T-helper 1 cell treated with Interleukin-12 subunit alpha and Interleukin-12 subunit beta and Interleukin-4 antibody, amounts not matched to agents 30 μg/mL and 1 μg/mL, for 36 hours (primary cell): ENCODE measurements around the gene NCOA7.
"Not testable (repeated sequence)": the region's sequence is repeated elsewhere in the genome, so short reads cannot be mapped to it uniquely, and the experiment has no call there.

Experiments
- H3K27ac Mint-ChIP-seq: one replicate; pipeline ENCODE4 v1.8.0; 2021; ENCODE audit warnings: mild to moderate bottlenecking, mixed read lengths
- H3K27me3 Mint-ChIP-seq: one replicate; pipeline ENCODE4 v1.8.0; 2021; ENCODE audit warnings: low read depth, mixed read lengths
- H3K36me3 Mint-ChIP-seq: one replicate; pipeline ENCODE4 v1.8.0; 2021; ENCODE audit warnings: low read depth, mixed read lengths
- H3K4me1 Mint-ChIP-seq: one replicate; pipeline ENCODE4 v1.8.0; 2021; ENCODE audit warnings: low read depth, mixed read lengths
- H3K4me3 Mint-ChIP-seq: one replicate; pipeline ENCODE4 v1.8.0; 2021; ENCODE audit warnings: mild to moderate bottlenecking, moderate library complexity, mixed read lengths
- H3K9me3 Mint-ChIP-seq: one replicate; pipeline ENCODE4 v1.8.0; 2021; ENCODE audit warnings: mixed read lengths

Gene NCOA7

GRCh38 chr6:125957391-125957693 lies 166.6 kb downstream of the NCOA7 start:
- H3K4me1 Mint-ChIP-seq: peaks cover 3% of the 10 kb centered on the region
- H3K36me3 Mint-ChIP-seq: peaks cover 3% of the 10 kb centered on the region
- H3K9me3 Mint-ChIP-seq: no peaks in the 10 kb centered on the region
- H3K4me3 Mint-ChIP-seq: no peak overlapping the region
- H3K27me3 Mint-ChIP-seq: no peaks in the 10 kb centered on the region
- H3K27ac Mint-ChIP-seq: no peak overlapping the region

GRCh38 chr6:125957845-125958244 lies 167.1 kb downstream of the NCOA7 start:
- no peak overlapping the region for H3K27ac Mint-ChIP-seq
- H3K9me3 Mint-ChIP-seq: no peaks in the 10 kb centered on the region
- H3K4me1 Mint-ChIP-seq: peaks cover 4% of the 10 kb centered on the region
- no peaks in the 10 kb centered on the region for H3K27me3 Mint-ChIP-seq
- H3K36me3 Mint-ChIP-seq: peaks cover 3% of the 10 kb centered on the region
- no peak overlapping the region for H3K4me3 Mint-ChIP-seq

GRCh38 chr6:125959041-125959440 lies 168.3 kb downstream of the NCOA7 start:
- Mint-ChIP-seq H3K36me3 (peaks cover 3% of the 10 kb centered on the region), H3K27ac (no peak overlapping the region), H3K4me3 (no peak overlapping the region)

GRCh38 chr6:125961117-125961516 lies 170.4 kb downstream of the NCOA7 start:
- Mint-ChIP-seq H3K4me3 (no peak overlapping the region), H3K27me3 (no peaks in the 10 kb centered on the region), H3K9me3 (no peaks in the 10 kb centered on the region), H3K36me3 (peaks cover 3% of the 10 kb centered on the region), H3K4me1 (peaks cover 3% of the 10 kb centered on the region), H3K27ac (no peak overlapping the region)

More at GRCh38 chr6:125959041-125959440, 168.3 kb downstream of the NCOA7 start:
- H3K9me3 Mint-ChIP-seq: no peaks in the 10 kb centered on the region
- H3K4me1 Mint-ChIP-seq: peaks cover 4% of the 10 kb centered on the region
- no peaks in the 10 kb centered on the region for H3K27me3 Mint-ChIP-seq

- no peak overlapping the region for H3K27ac Mint-ChIP-seq
- H3K36me3 Mint-ChIP-seq: peaks cover 5% of the 10 kb centered on the region
- peaks cover 3% of the 10 kb centered on the region for H3K4me1 Mint-ChIP-seq
- H3K9me3 Mint-ChIP-seq: no peaks in the 10 kb centered on the region
- no peak overlapping the region for H3K4me3 Mint-ChIP-seq
- no peaks in the 10 kb centered on the region for H3K27me3 Mint-ChIP-seq
Observed at GRCh38 chr6:125962900-125963497, 172.2 kb downstream of the NCOA7 start.

- H3K9me3 Mint-ChIP-seq: no peaks in the 10 kb centered on the region
- no peak overlapping the region for H3K4me3 Mint-ChIP-seq
- peaks cover 5% of the 10 kb centered on the region for H3K36me3 Mint-ChIP-seq
- no peaks in the 10 kb centered on the region for H3K27me3 Mint-ChIP-seq
- peaks cover 3% of the 10 kb centered on the region for H3K4me1 Mint-ChIP-seq
- no peak overlapping the region for H3K27ac Mint-ChIP-seq
Observed at GRCh38 chr6:125963817-125964216, 173.1 kb downstream of the NCOA7 start.

- Mint-ChIP-seq H3K36me3 (peaks cover 8% of the 10 kb centered on the region), H3K27ac (no peak overlapping the region), H3K4me1 (peaks cover 3% of the 10 kb centered on the region), H3K4me3 (no peak overlapping the region), H3K9me3 (no peaks in the 10 kb centered on the region), H3K27me3 (no peaks in the 10 kb centered on the region)
Observed at GRCh38 chr6:125966569-125966968, 175.8 kb downstream of the NCOA7 start.

GRCh38 chr6:125968493-125968892 lies 177.7 kb downstream of the NCOA7 start:
- no peaks in the 10 kb centered on the region for H3K9me3 Mint-ChIP-seq
- H3K4me1 Mint-ChIP-seq: peaks cover 2% of the 10 kb centered on the region
- H3K27me3 Mint-ChIP-seq: no peaks in the 10 kb centered on the region
- H3K4me3 Mint-ChIP-seq: no peak overlapping the region
- no peak overlapping the region for H3K27ac Mint-ChIP-seq
- peaks cover 7% of the 10 kb centered on the region for H3K36me3 Mint-ChIP-seq

GRCh38 chr6:125970760-125971159 lies 180.0 kb downstream of the NCOA7 start:
- H3K9me3 Mint-ChIP-seq: no peaks in the 10 kb centered on the region
- peaks cover 11% of the 10 kb centered on the region for H3K36me3 Mint-ChIP-seq
- H3K4me1 Mint-ChIP-seq: peaks cover 3% of the 10 kb centered on the region
- no peak overlapping the region for H3K4me3 Mint-ChIP-seq
- no peaks in the 10 kb centered on the region for H3K27me3 Mint-ChIP-seq
- no peak overlapping the region for H3K27ac Mint-ChIP-seq

GRCh38 chr6:125972478-125972877 lies 181.7 kb downstream of the NCOA7 start:
- not testable (repeated sequence) for H3K9me3 Mint-ChIP-seq, H3K36me3 Mint-ChIP-seq, H3K4me1 Mint-ChIP-seq, H3K27me3 Mint-ChIP-seq, H3K4me3 Mint-ChIP-seq, H3K27ac Mint-ChIP-seq

GRCh38 chr6:125974214-125974866 lies 183.6 kb downstream of the NCOA7 start:
- H3K36me3 Mint-ChIP-seq: peaks cover 13% of the 10 kb centered on the region
- no peaks in the 10 kb centered on the region for H3K27me3 Mint-ChIP-seq
- no peaks in the 10 kb centered on the region for H3K9me3 Mint-ChIP-seq
- H3K27ac Mint-ChIP-seq: peak overlapping the region; percentile 1
- peaks cover 3% of the 10 kb centered on the region for H3K4me1 Mint-ChIP-seq
- H3K4me3 Mint-ChIP-seq: no peak overlapping the region

- H3K27me3 Mint-ChIP-seq: no peaks in the 10 kb centered on the region
- no peak overlapping the region for H3K27ac Mint-ChIP-seq
- no peak overlapping the region for H3K4me3 Mint-ChIP-seq
- H3K4me1 Mint-ChIP-seq: peaks cover 3% of the 10 kb centered on the region
- peaks cover 9% of the 10 kb centered on the region for H3K36me3 Mint-ChIP-seq
- H3K9me3 Mint-ChIP-seq: no peaks in the 10 kb centered on the region
Observed at GRCh38 chr6:125979101-125979500, 188.3 kb downstream of the NCOA7 start.
